Trophoblast cell (in vitro differentiated cells and primary cell): Measurements from ENCODE around the gene ZNF426. TPM values are rescaled to one million over a fixed set of nuclear protein-coding genes. Genes with fewer than 3 reads are reported as not detected.
"Not testable (repeated sequence)": the region's sequence is repeated elsewhere in the genome, so short reads cannot be mapped to it uniquely, and the experiment has no call there.

Source experiments
- DNase-seq, 2 donors: peaks; one replicate each; pipeline ENCODE4 v3.0.0-alpha.2; 2016
- H2AFZ ChIP-seq: 2 replicates; pipeline ENCODE4 v1.6.1; 2013; ENCODE audit warnings: low read length, moderate library complexity, mild to moderate bottlenecking; ENCODE audit not compliant: insufficient read depth, poor library complexity
- H2AK5ac ChIP-seq: 2 replicates; pipeline ENCODE4 v1.6.1; 2013; ENCODE audit warnings: mild to moderate bottlenecking, low read length
- H2BK120ac ChIP-seq: 2 replicates; pipeline ENCODE4 v1.6.1; 2013; ENCODE audit warnings: low read length, mild to moderate bottlenecking, moderate library complexity; ENCODE audit not compliant: insufficient read depth, poor library complexity
- H2BK12ac ChIP-seq: 2 replicates; pipeline ENCODE4 v1.6.1; 2013; ENCODE audit warnings: mild to moderate bottlenecking, low read length, moderate library complexity
- H2BK5ac ChIP-seq: 2 replicates; pipeline ENCODE4 v1.6.1; 2013; ENCODE audit warnings: low read length, low read depth, moderate library complexity, mild to moderate bottlenecking; ENCODE audit not compliant: poor library complexity
- H3K14ac ChIP-seq: 2 replicates; pipeline ENCODE4 v1.6.1; 2013; ENCODE audit warnings: mild to moderate bottlenecking, low read length
- H3K18ac ChIP-seq: 2 replicates; pipeline ENCODE4 v1.6.1; 2013; ENCODE audit warnings: mild to moderate bottlenecking, low read length
- H3K23ac ChIP-seq: 2 replicates; pipeline ENCODE4 v1.6.1; 2013; ENCODE audit warnings: low read length
- H3K27ac ChIP-seq: 2 replicates; pipeline ENCODE4 v1.5.1; 2013; ENCODE audit warnings: low read depth, mild to moderate bottlenecking, inconsistent platforms, low read length, moderate library complexity
- H3K27me3 ChIP-seq: 2 replicates; pipeline ENCODE4 v1.6.1; 2013; ENCODE audit warnings: inconsistent platforms, mild to moderate bottlenecking, low read length, moderate library complexity; ENCODE audit not compliant: insufficient read depth
- H3K36me3 ChIP-seq, 2 experiments: 1 replicate in 1 of 2; 2 replicates in 1 of 2; pipeline ENCODE4 v1.6.1; 2013; ENCODE audit warnings: low read length in 2 of 2, mild to moderate bottlenecking in 2 of 2, moderate library complexity in 1 of 2; ENCODE audit not compliant: insufficient read depth in 2 of 2, control insufficient read depth in 1 of 2
- H3K4ac ChIP-seq: 2 replicates; pipeline ENCODE4 v1.6.1; 2013; ENCODE audit warnings: low read depth, mild to moderate bottlenecking, low read length, moderate library complexity
- H3K4me1 ChIP-seq, 2 experiments: 1 replicate in 1 of 2; 2 replicates in 1 of 2; pipeline ENCODE4 v1.6.1; 2013; ENCODE audit warnings: low read length in 2 of 2, mild to moderate bottlenecking in 2 of 2, moderate library complexity in 1 of 2; ENCODE audit not compliant: insufficient read depth in 2 of 2, control insufficient read depth in 1 of 2
- H3K4me2 ChIP-seq: 2 replicates; pipeline ENCODE4 v1.6.1; 2013; ENCODE audit warnings: inconsistent platforms, mild to moderate bottlenecking, low read length, moderate library complexity
- H3K4me3 ChIP-seq: 2 replicates; pipeline ENCODE4 v1.5.1; 2013; ENCODE audit warnings: mild to moderate bottlenecking, low read depth, low read length, inconsistent platforms
- H3K79me1 ChIP-seq: one replicate; pipeline ENCODE4 v1.6.1; 2013; ENCODE audit warnings: low read length
- H3K79me2 ChIP-seq: 2 replicates; pipeline ENCODE4 v1.6.1; 2013; ENCODE audit warnings: low read length, mild to moderate bottlenecking; ENCODE audit not compliant: control insufficient read depth, insufficient read depth, poor library complexity
- H3K9ac ChIP-seq: 2 replicates; pipeline ENCODE4 v1.6.1; 2013; ENCODE audit warnings: mild to moderate bottlenecking, low read length
- H3K9me3 ChIP-seq: 2 replicates; pipeline ENCODE4 v1.6.1; 2013; ENCODE audit warnings: low read depth, mild to moderate bottlenecking, control low read depth, inconsistent platforms, low read length; ENCODE audit not compliant: insufficient read depth
- H4K12ac ChIP-seq: 2 replicates; pipeline ENCODE4 v1.6.1; 2013; ENCODE audit warnings: low read depth, mild to moderate bottlenecking, low read length, moderate library complexity
- H4K8ac ChIP-seq: 2 replicates; pipeline ENCODE4 v1.6.1; 2013; ENCODE audit warnings: low read depth, mild to moderate bottlenecking, low read length, moderate library complexity
- H4K91ac ChIP-seq: one replicate; pipeline ENCODE4 v1.6.1; 2013; ENCODE audit warnings: low read depth, mild to moderate bottlenecking, low read length, moderate library complexity
- WGBS: extraction: QIAGEN DNeasy Blood & Tissue Kit; methylation state at CpG from one replicate; pipeline ENCODE4 v1.1.7; 2013; ENCODE audit warnings: missing lambda C conversion rate; ENCODE audit not compliant: insufficient read length, insufficient coverage; ENCODE audit errors: extremely low coverage; 5-methylcytosine and 5-hydroxymethylcytosine counted together
- polyA plus RNA-seq: library from polyadenylated mRNA; stranded (reverse); fragments of 200-250 nt; gene quantifications from 2 replicates; pipeline ENCODE4 v1.2.3, GENCODE V29; 2013

The ZNF426 gene
- polyA plus RNA-seq, result 8.0 and 8.2 TPM in 2 replicates

GRCh38 chr19:9538183-9539058, at the start of gene ZNF426:
TSS of gene ZNF426 (minus strand) at chr19:9538645. CDS start at chr19:9536232, 2,413 bp downstream.
- peaks cover 15% of the 10 kb centered on the region for H3K9me3 ChIP-seq
- peak within 1 kb of the TSS; percentile 87 for H4K8ac ChIP-seq
- no CpG with 5 or more reads among the region's 49 CpGs for WGBS

GRCh38 chr19:9586764-9587163, 48.3 kb upstream of the ZNF426 start:
- no CpG with 5 or more reads among the region's 7 CpGs for WGBS
- peaks cover 0 to 6% of the 10 kb centered on the region in 2 experiments for H3K4me1 ChIP-seq
- no peak overlapping the region for H3K4ac ChIP-seq
- no peak overlapping the region for H3K27ac ChIP-seq
- no peak overlapping the region for H2BK12ac ChIP-seq
- H3K9ac ChIP-seq, result no peak overlapping the region
- peak; percentile 85 to 94 for DNase-seq
- H3K23ac ChIP-seq, result no peak overlapping the region
- no peaks in the 10 kb centered on the region for H3K27me3 ChIP-seq
- H3K36me3 ChIP-seq, result no peaks in the 10 kb centered on the region
- no peak overlapping the region for H2AFZ ChIP-seq
- peaks cover 12% of the 10 kb centered on the region for H3K79me2 ChIP-seq
- H2AK5ac ChIP-seq, result no peak overlapping the region
- peaks cover 6% of the 10 kb centered on the region for H3K79me1 ChIP-seq
- no peak overlapping the region for H4K8ac ChIP-seq
- no peaks in the 10 kb centered on the region for H3K9me3 ChIP-seq
- no peak overlapping the region for H2BK5ac ChIP-seq
- H3K18ac ChIP-seq, result no peak overlapping the region
- H3K4me3 ChIP-seq, result no peak overlapping the region
- H4K91ac ChIP-seq, result no peak overlapping the region
- H2BK120ac ChIP-seq, result no peak overlapping the region
- H4K12ac ChIP-seq, result no peak overlapping the region
- no peak overlapping the region for H3K4me2 ChIP-seq
- H3K14ac ChIP-seq, result no peak overlapping the region

More at GRCh38 chr19:9538183-9539058, at the start of gene ZNF426:
- peak within 1 kb of the TSS; percentile 68 for H3K4ac ChIP-seq
- peak within 1 kb of the TSS; percentile 91 for H3K4me3 ChIP-seq
- peak within 1 kb of the TSS; percentile 56 for H3K4me2 ChIP-seq
- H3K27ac ChIP-seq, result peak within 1 kb of the TSS; percentile 72
- no peak within 1 kb of the TSS for H3K23ac ChIP-seq
- H2AK5ac ChIP-seq, result no peak within 1 kb of the TSS
- peaks cover 5% of the 10 kb centered on the region for H3K79me2 ChIP-seq
- no peak within 1 kb of the TSS for H2BK12ac ChIP-seq
- H3K4me1 ChIP-seq, result no peaks in the 10 kb centered on the region
- H3K79me1 ChIP-seq, result peaks cover 5% of the 10 kb centered on the region
- peak within 1 kb of the TSS; percentile 74 for H2AFZ ChIP-seq
- H3K27me3 ChIP-seq, result no peaks in the 10 kb centered on the region
- peak within 1 kb of the TSS; percentile 66 for H2BK120ac ChIP-seq
- H3K36me3 ChIP-seq, result peaks cover 20 to 31% of the 10 kb centered on the region in 2 experiments
- peak within 1 kb of the TSS; percentile 94 for H3K9ac ChIP-seq
- H4K12ac ChIP-seq, result peak within 1 kb of the TSS; percentile 69
- peak within 1 kb of the TSS; percentile 91 for H3K14ac ChIP-seq
- H3K18ac ChIP-seq, result peak within 1 kb of the TSS; percentile 55
- DNase-seq, result peak; percentile 80 to 90
- peak within 1 kb of the TSS; percentile 76 for H4K91ac ChIP-seq
- peak within 1 kb of the TSS; percentile 52 for H2BK5ac ChIP-seq

GRCh38 chr19:9584073-9584833, 45.8 kb upstream of the ZNF426 start, which contains the start of gene ZNF121:
TSS of gene ZNF121 (minus strand) at chr19:9584504. CDS start at chr19:9568097, 16,407 bp downstream.
- Histone ChIP-seq H3K27ac (peak within 1 kb of the TSS; percentile 51), H2BK120ac (peak within 1 kb of the TSS; percentile 44), H4K8ac (peak within 1 kb of the TSS; percentile 90), H4K12ac (peak within 1 kb of the TSS; percentile 63), H3K4me1 (peaks cover 0 to 6% of the 10 kb centered on the region in 2 experiments), H2AK5ac (peak within 1 kb of the TSS; percentile 3), H3K79me2 (peaks cover 22% of the 10 kb centered on the region), H3K23ac (no peak within 1 kb of the TSS), H3K14ac (peak within 1 kb of the TSS; percentile 79), H3K27me3 (no peaks in the 10 kb centered on the region), H3K9ac (peak within 1 kb of the TSS; percentile 97), H3K9me3 (peaks cover under 1% of the 10 kb centered on the region), H3K18ac (peak within 1 kb of the TSS; percentile 71), H2BK12ac (no peak within 1 kb of the TSS), H2BK5ac (peak within 1 kb of the TSS; percentile 28), H3K4ac (peak within 1 kb of the TSS; percentile 98), H3K36me3 (peaks cover 2% of the 10 kb centered on the region in 2 experiments), H3K79me1 (peaks cover 6% of the 10 kb centered on the region), H4K91ac (peak within 1 kb of the TSS; percentile 81), H3K4me3 (peak within 1 kb of the TSS; percentile 97), H2AFZ (peak within 1 kb of the TSS; percentile 65), H3K4me2 (peak within 1 kb of the TSS; percentile 67)
- no CpG with 5 or more reads among the region's 51 CpGs for WGBS
- peak; percentile 68 to 88 for DNase-seq

GRCh38 chr19:9582081-9582725, 43.8 kb upstream of the ZNF426 start:
- not testable (repeated sequence) for H3K18ac ChIP-seq, H4K8ac ChIP-seq, H3K4me3 ChIP-seq, H3K23ac ChIP-seq, H3K79me1 ChIP-seq, H2BK12ac ChIP-seq, H2BK120ac ChIP-seq, H3K27me3 ChIP-seq, H4K91ac ChIP-seq, DNase-seq, H3K27ac ChIP-seq, H3K14ac ChIP-seq, H3K9me3 ChIP-seq, H2AK5ac ChIP-seq, H3K36me3 ChIP-seq, H2BK5ac ChIP-seq, H3K4me1 ChIP-seq, H2AFZ ChIP-seq, H4K12ac ChIP-seq, H3K9ac ChIP-seq
- peak overlapping the region; percentile 25 for H3K4me2 ChIP-seq
- H3K79me2 ChIP-seq, result peaks cover 27% of the 10 kb centered on the region
- peak overlapping the region; percentile 78 for H3K4ac ChIP-seq
- no CpG with 5 or more reads among the region's 13 CpGs for whole genome bisulfite sequencing
